SK-N-MC (cell line): ENCODE data around the gene DAB1.

Experiments used
- EZH2 ChIP-seq: fragments of 200-600 bp; sonication (generic); IDR thresholded peaks from one replicate; pipeline ENCODE4 v1.6.1; 2017; ENCODE audit warnings: antibody characterized with exemption
- FOXP2 ChIP-seq: optimal IDR thresholded peaks from 2 replicates; pipeline ENCODE3; 2011; ENCODE audit warnings: mild to moderate bottlenecking, moderate library complexity; ENCODE audit not compliant: insufficient read depth; ENCODE audit errors: extremely low read length, control extremely low read depth
- POLR2AphosphoS5 ChIP-seq: IDR thresholded peaks from 2 replicates; pipeline ENCODE4 v1.6.1; 2012; ENCODE audit warnings: mild to moderate bottlenecking, low read depth, low read length, borderline replicate concordance

GRCh38 chr1:57195436-57195941, 228.4 kb downstream of the DAB1 start:
- TF ChIP-seq EZH2 = no peak
- TF ChIP-seq POLR2AphosphoS5 = no peak
- TF ChIP-seq FOXP2 = no peak
